ENCODE results near the gene DDX27.

DNA sequence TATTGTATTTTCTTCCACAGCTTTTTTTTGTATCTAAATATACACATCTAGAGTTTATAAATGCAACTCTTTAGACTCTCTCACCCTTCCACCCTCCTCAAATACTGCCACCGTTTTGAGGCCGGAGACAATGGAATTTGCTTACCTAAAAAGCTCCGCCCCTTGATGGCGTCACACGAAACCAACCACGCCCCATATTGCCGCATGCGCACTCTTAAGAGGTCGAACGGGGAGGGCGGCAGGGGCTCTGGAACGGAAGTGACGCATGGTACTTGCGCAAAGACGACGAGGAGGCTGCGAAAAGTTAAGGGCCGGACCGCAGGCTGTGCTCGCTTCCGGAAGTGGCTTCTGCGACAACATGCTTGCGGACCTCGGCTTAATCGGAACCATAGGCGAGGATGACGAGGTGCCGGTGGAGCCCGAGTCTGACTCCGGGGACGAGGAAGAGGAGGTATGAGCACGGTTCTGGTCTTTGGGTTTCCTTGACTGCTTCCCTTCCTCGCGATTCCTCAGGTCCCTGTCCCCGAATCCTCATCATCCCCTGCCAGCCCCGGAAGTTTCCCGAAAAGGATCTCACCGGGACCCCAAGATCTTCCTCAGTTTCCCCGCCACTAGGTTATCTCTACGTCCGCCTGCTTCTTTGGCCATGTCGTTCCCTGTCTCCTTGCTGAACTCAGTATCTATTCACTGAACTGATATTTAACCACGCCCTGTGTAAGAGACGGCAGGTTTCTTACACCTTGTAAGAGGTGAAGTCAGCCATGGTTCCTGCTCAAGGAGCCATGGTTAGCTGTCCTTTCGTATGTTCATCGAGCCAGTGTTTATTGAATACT is at the start of gene DDX27:
- TF ChIP-seq POLR2A (IDR thresholded peaks at IDR 0.05; ENCODE audit: low read depth, low read length) (peak; percentile 93), POLR2AphosphoS5 (IDR thresholded peaks at IDR 0.05; ENCODE audit: low read depth, low read length) (peak; percentile 91), TAF1 (IDR thresholded peaks at IDR 0.05; ENCODE audit: low read depth, low read length) (peak; percentile 83), SPI1 (IDR thresholded peaks at IDR 0.05; ENCODE audit: low read depth, low read length) (peak; percentile 41; the same call in 1 of the 2 replicates), PAX5 (IDR thresholded peaks at IDR 0.05; ENCODE audit: insufficient read depth, low read length, severe bottlenecking) (no peak)

Measured in GM12891 (cell line).